Endothelial cell of umbilical vein (primary cell): Measurements from ENCODE around the gene CCDC60. TPM values are rescaled to one million over a fixed set of nuclear protein-coding genes. Genes with fewer than 3 reads are reported as not detected.

ENCODE experiments used
- BruUV-seq: library from RNA; stranded (reverse); fragments of 400-500 nt; replicated peaks from 2 replicates; lab custom pipeline; 2021; lab: Mats Ljungman, UMichigan
- CTCF ChIA-PET: fragments of 300-600, 350-600 bp; sonication (Branson Sonifier 250); formaldehyde crosslinking; loops from one replicate; lab custom pipeline; 2021; ENCODE audit warnings: antibody characterized with exemption, inconsistent platforms; lab: Charles Lee
- POLR2A ChIA-PET: fragments of 300-600, 350-600 bp; sonication (Branson Sonifier 250); formaldehyde crosslinking; loops from one replicate; lab custom pipeline; 2021; ENCODE audit warnings: antibody characterized with exemption, inconsistent platforms; lab: Charles Lee
- DNase-seq: peaks from one replicate; pipeline ENCODE4 v3.0.0-alpha.2; 2011; ENCODE audit warnings: low read depth, low spot score
- FAIRE-seq: peaks from 2 replicates; lab custom pipeline; 2011; peaks lifted over from hg19 to GRCh38; lab: Jason Lieb, UNC
- H2AFZ ChIP-seq: 2 replicates; pipeline ENCODE4 v1.6.0; 2012; ENCODE audit warnings: low read depth, low read length, control low read depth, inconsistent platforms
- H3K27ac ChIP-seq: 2 replicates; pipeline ENCODE4 v1.5.1; 2011; ENCODE audit warnings: low read depth, mild to moderate bottlenecking, control low read depth, low read length, moderate library complexity; ENCODE audit not compliant: insufficient read depth
- H3K27me3 ChIP-seq, 2 experiments: 2 replicates each; pipeline versions ENCODE4 v1.6.0 to v1.6.1; 2011; ENCODE audit warnings: low read length in 2 of 2, mixed read lengths in 1 of 2; ENCODE audit not compliant: control insufficient read depth in 2 of 2, insufficient read depth in 2 of 2
- H3K36me3 ChIP-seq, 2 experiments: 2 replicates in 1 of 2; 3 replicates in 1 of 2; pipeline ENCODE4 v1.5.1; 2011; ENCODE audit warnings: low read length in 2 of 2, mild to moderate bottlenecking in 1 of 2, moderate library complexity in 1 of 2; ENCODE audit not compliant: control insufficient read depth in 2 of 2, insufficient read depth in 2 of 2; ENCODE audit errors: extremely low read depth in 1 of 2
- H3K4me1 ChIP-seq: 3 replicates; pipeline ENCODE4 v1.5.1; 2011; ENCODE audit warnings: mild to moderate bottlenecking, low read length; ENCODE audit not compliant: control insufficient read depth, insufficient read depth; ENCODE audit errors: extremely low read depth
- H3K4me2 ChIP-seq: 2 replicates; pipeline ENCODE4 v1.6.1; 2011; ENCODE audit warnings: low read length, control low read depth, mixed read lengths; ENCODE audit not compliant: insufficient read depth
- H3K4me3 ChIP-seq, 3 experiments: fragments of 200-600 bp in 1 of 3; sonication (generic), shearing (Covaris generic) in 1 of 3; replicated peaks in 1 of 3; 2 replicates each; pipeline ENCODE4 v1.5.1; 2011 to 2016; ENCODE audit warnings: control low read depth in 3 of 3, low read length in 3 of 3, mild to moderate bottlenecking in 2 of 3, inconsistent platforms in 1 of 3, low read depth in 1 of 3, moderate library complexity in 1 of 3; ENCODE audit not compliant: insufficient read depth in 1 of 3
- H3K79me2 ChIP-seq: 2 replicates; pipeline ENCODE4 v1.6.0; 2012; ENCODE audit warnings: low read length, inconsistent platforms; ENCODE audit not compliant: control insufficient read depth, insufficient read depth
- H3K9ac ChIP-seq: replicated peaks from 2 replicates; pipeline ENCODE3; 2011; ENCODE audit warnings: low read length, control low read depth; ENCODE audit not compliant: insufficient read depth; ENCODE audit errors: extremely low read depth
- H3K9me1 ChIP-seq: replicated peaks from 3 replicates; pipeline ENCODE4 v1.6.0; 2011; ENCODE audit warnings: mild to moderate bottlenecking, low read length; ENCODE audit not compliant: control insufficient read depth, insufficient read depth; ENCODE audit errors: extremely low read depth
- H3K9me3 ChIP-seq: replicated peaks from 2 replicates; pipeline ENCODE4 v1.5.1; 2012; ENCODE audit warnings: low read length, inconsistent platforms; ENCODE audit not compliant: control insufficient read depth, insufficient read depth
- H4K20me1 ChIP-seq: replicated peaks from 2 replicates; pipeline ENCODE3; 2011; ENCODE audit warnings: mild to moderate bottlenecking, low read length; ENCODE audit not compliant: control insufficient read depth, insufficient read depth; ENCODE audit errors: extremely low read depth
- CTCF ChIP-seq, 2 donors: IDR thresholded peaks; 1 replicate in 1 of 2; 2 replicates in 1 of 2; pipeline ENCODE4 v1.5.1; 2011; ENCODE audit warnings: low read length in 2 of 2, mild to moderate bottlenecking in 2 of 2, moderate library complexity in 2 of 2, control low read depth in 1 of 2, inconsistent platforms in 1 of 2, low read depth in 1 of 2; ENCODE audit not compliant: insufficient read depth in 1 of 2; ENCODE audit errors: extremely low read depth in 1 of 2
- EZH2 ChIP-seq: IDR thresholded peaks from 2 replicates; pipeline ENCODE4 v1.6.1; 2012; ENCODE audit warnings: borderline replicate concordance, low read depth, mild to moderate bottlenecking, moderate library complexity, low read length, inconsistent platforms; ENCODE audit not compliant: severe bottlenecking
- FOS ChIP-seq: IDR thresholded peaks from 2 replicates; pipeline ENCODE4 v1.6.1; 2011; ENCODE audit warnings: mild to moderate bottlenecking, low read length, moderate library complexity, borderline replicate concordance; ENCODE audit not compliant: insufficient read depth
- GATA2 ChIP-seq: IDR thresholded peaks from 2 replicates; pipeline ENCODE4 v1.7.0; 2011; ENCODE audit warnings: low read depth, mild to moderate bottlenecking, moderate library complexity, mixed read lengths, low read length; ENCODE audit not compliant: insufficient read length, insufficient read depth
- JUN ChIP-seq: IDR thresholded peaks from 2 replicates; pipeline ENCODE4 v1.6.1; 2011; ENCODE audit warnings: borderline replicate concordance, low read depth; ENCODE audit not compliant: insufficient read length, insufficient read depth
- MAX ChIP-seq: IDR thresholded peaks from 2 replicates; pipeline ENCODE4 v1.6.1; 2011; ENCODE audit not compliant: insufficient read depth, insufficient read length
- MYC ChIP-seq: IDR thresholded peaks from one replicate; pipeline ENCODE4 v1.6.1; 2011; ENCODE audit warnings: mild to moderate bottlenecking, low read depth, low read length
- POLR2A ChIP-seq: IDR thresholded peaks from 2 replicates; pipeline ENCODE4 v1.6.1; 2012; ENCODE audit warnings: low read depth, mild to moderate bottlenecking, control low read depth, low read length
- POLR2AphosphoS5 ChIP-seq: IDR thresholded peaks from 2 replicates; pipeline ENCODE4 v1.6.1; 2012; ENCODE audit warnings: low read depth, mild to moderate bottlenecking, control low read depth, low read length, moderate library complexity; ENCODE audit not compliant: insufficient read depth
- dilution Hi-C: fragments of 300-500 bp; cut with MboI; formaldehyde crosslinking; loops from one replicate; pipeline ENCODE4 v1.15.0; 2019; ENCODE audit warnings: low sequenced_read_pairs; ENCODE audit not compliant: extremely low pct_ligation_motif_present
- intact Hi-C: fragments of 100-400 bp; cut with micrococcal nuclease; formaldehyde crosslinking; loops from one replicate; pipeline ENCODE4 v1.10.0; 2022
- polyA plus RNA-seq, 4 experiments: library from polyadenylated mRNA; depleted of rRNA in 3 of 4; stranded (reverse) in 3 of 4; unstranded in 1 of 4; fragments of >200 nt; gene quantifications; 2 replicates each; pipeline versions ENCODE4 v1.2.1 to v1.2.3, GENCODE V29; 2011 to 2012; ENCODE audit warnings: missing spikeins in 1 of 4
- total RNA-seq: library from RNA; stranded (reverse); gene quantifications from 2 replicates; pipeline ENCODE4 v1.2.3, GENCODE V29; 2021

Gene CCDC60
- total and polyA plus RNA-seq, 2 donors (not counting 3 experiments of a cell fraction or from before 2014, with no cell fraction given), result not detected

GRCh38 chr12:119363037-119363436 lies 28.5 kb downstream of the CCDC60 start:
- no peaks in the 10 kb centered on the region for H3K9me1 ChIP-seq
- H3K36me3 ChIP-seq, result no peaks in the 10 kb centered on the region
- H3K79me2 ChIP-seq, result no peaks in the 10 kb centered on the region
- no peaks in the 10 kb centered on the region for H3K4me1 ChIP-seq
- no peak overlapping the region for H3K4me2 ChIP-seq
- ChIA-PET CTCF (interaction anchor here (0.5 kb wide), 1 partner anchor 462 kb away, joined by 3 read pairs; no protein-coding TSS in a partner anchor), POLR2A (no interaction called here)
- peaks cover 2% of the 10 kb centered on the region for H3K9me3 ChIP-seq
- H3K27me3 ChIP-seq, result no peaks in the 10 kb centered on the region
- H2AFZ ChIP-seq, result no peak overlapping the region
- intact Hi-C loops, result no loop called here
- H3K27ac ChIP-seq, result no peak overlapping the region
- dilution Hi-C loops, result no loop called here
- DNase-seq (no peak), FAIRE-seq (no peak)
- TF ChIP-seq GATA2, result no peak
- TF ChIP-seq CTCF (IDR thresholded peaks at IDR 0.05; ENCODE audit: extremely low read depth in 1 of 2, insufficient read depth in 1 of 2, low read depth in 1 of 2, low read length in 2 of 2), result no peak
- no peak for TF ChIP-seq EZH2
- TF ChIP-seq POLR2A, result no peak
- TF ChIP-seq POLR2AphosphoS5, result no peak
- TF ChIP-seq JUN, result no peak
- TF ChIP-seq MYC, result no peak
- TF ChIP-seq FOS, result no peak
- no peak for TF ChIP-seq MAX
- H4K20me1 ChIP-seq, result no peaks in the 10 kb centered on the region
- BruUV-seq, result no TSS peak
- H3K4me3 ChIP-seq, result no peak overlapping the region
- no peak overlapping the region for H3K9ac ChIP-seq
